Measurements from ENCODE around the gene CORO6. TPM values are rescaled to one million over a fixed set of nuclear protein-coding genes. Genes with fewer than 3 reads are reported as not detected.

CORO6 gene
- total and polyA plus RNA-seq, 10 of the 15 experiments (the other 5 are each of a cell fraction or from before 2014, with no cell fraction given), result 0.26 to 5.0 (median 1.7) TPM; not detected in 1

DNA sequence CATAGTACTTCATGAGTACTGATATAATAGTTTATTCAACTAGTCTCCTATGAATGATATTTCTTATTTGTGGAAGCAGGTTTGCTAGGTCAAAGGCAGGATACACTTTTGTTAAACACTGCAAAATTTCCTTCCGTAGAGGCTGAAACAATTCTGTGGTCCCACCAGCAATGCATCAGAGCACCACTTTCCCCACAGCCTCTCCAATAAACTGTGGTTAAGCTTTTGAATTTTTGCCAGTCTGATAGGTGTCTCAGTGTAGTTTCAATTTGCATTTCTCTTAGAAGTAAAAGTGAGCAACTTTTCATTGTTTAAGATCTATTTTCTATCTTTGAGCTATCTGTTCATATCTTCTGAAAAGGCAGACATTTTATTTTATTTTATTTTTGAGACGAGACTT is 36.4 kb upstream of the CORO6 start:
- BruUV-seq (replicated peaks), result no TSS peak
- no peak for DNase-seq (ENCODE audit: low read depth, low spot score)
- H3K9ac ChIP-seq (ENCODE audit: control insufficient read depth, insufficient read depth, low read length), result no peak overlapping the region

More for the DNA sequence above, 36.4 kb upstream of the CORO6 start:
- no peak overlapping the region for H3K4me2 ChIP-seq (ENCODE audit: control insufficient read depth, insufficient read depth)
- intact Hi-C loops (cut with micrococcal nuclease; ENCODE audit: unreplicated experiment), result no loop called here
- no peak overlapping the region for H3K27ac ChIP-seq (ENCODE audit: control insufficient read depth, insufficient read depth)
- no peak overlapping the region for H2AFZ ChIP-seq (ENCODE audit: control insufficient read depth, low read depth, low read length)
- no peak for ATAC-seq
- H3K79me2 ChIP-seq (ENCODE audit: control insufficient read depth, insufficient read depth, low read length), result no peaks in the 10 kb centered on the region
- TF ChIP-seq NFXL1 (IDR thresholded peaks at IDR 0.05; ENCODE audit: borderline replicate concordance), result no peak
- TF ChIP-seq MTA2 (IDR thresholded peaks at IDR 0.05; ENCODE audit: low read depth), result no peak
- no peak for TF ChIP-seq POLR2A (IDR thresholded peaks at IDR 0.05; ENCODE audit: low read depth, low read length)
- TF ChIP-seq FOS (IDR thresholded peaks at IDR 0.05; ENCODE audit: borderline replicate concordance, extremely low read depth, insufficient read length), result no peak
- TF ChIP-seq, protein P1, sequence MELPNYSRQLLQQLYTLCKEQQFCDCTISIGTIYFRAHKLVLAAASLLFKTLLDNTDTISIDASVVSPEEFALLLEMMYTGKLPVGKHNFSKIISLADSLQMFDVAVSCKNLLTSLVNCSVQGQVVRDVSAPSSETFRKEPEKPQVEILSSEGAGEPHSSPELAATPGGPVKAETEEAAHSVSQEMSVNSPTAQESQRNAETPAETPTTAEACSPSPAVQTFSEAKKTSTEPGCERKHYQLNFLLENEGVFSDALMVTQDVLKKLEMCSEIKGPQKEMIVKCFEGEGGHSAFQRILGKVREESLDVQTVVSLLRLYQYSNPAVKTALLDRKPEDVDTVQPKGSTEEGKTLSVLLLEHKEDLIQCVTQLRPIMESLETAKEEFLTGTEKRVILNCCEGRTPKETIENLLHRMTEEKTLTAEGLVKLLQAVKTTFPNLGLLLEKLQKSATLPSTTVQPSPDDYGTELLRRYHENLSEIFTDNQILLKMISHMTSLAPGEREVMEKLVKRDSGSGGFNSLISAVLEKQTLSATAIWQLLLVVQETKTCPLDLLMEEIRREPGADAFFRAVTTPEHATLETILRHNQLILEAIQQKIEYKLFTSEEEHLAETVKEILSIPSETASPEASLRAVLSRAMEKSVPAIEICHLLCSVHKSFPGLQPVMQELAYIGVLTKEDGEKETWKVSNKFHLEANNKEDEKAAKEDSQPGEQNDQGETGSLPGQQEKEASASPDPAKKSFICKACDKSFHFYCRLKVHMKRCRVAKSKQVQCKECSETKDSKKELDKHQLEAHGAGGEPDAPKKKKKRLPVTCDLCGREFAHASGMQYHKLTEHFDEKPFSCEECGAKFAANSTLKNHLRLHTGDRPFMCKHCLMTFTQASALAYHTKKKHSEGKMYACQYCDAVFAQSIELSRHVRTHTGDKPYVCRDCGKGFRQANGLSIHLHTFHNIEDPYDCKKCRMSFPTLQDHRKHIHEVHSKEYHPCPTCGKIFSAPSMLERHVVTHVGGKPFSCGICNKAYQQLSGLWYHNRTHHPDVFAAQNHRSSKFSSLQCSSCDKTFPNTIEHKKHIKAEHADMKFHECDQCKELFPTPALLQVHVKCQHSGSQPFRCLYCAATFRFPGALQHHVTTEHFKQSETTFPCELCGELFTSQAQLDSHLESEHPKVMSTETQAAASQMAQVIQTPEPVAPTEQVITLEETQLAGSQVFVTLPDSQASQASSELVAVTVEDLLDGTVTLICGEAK (IDR thresholded peaks at IDR 0.05; ENCODE audit: borderline replicate concordance), result no peak
- no peak for TF ChIP-seq RAD51 (IDR thresholded peaks at IDR 0.05)
- no peak for TF ChIP-seq BCLAF1 (IDR thresholded peaks at IDR 0.05)
- no peak for TF ChIP-seq SUZ12 (IDR thresholded peaks at IDR 0.05; ENCODE audit: unreplicated experiment)
- TF ChIP-seq CEBPB (IDR thresholded peaks at IDR 0.05; ENCODE audit: borderline replicate concordance in 1 of 2, low read depth in 2 of 2, low read length in 2 of 2), result no peak
- TF ChIP-seq RFX5 (IDR thresholded peaks at IDR 0.05; ENCODE audit: low read depth, low read length), result no peak
- TF ChIP-seq KLF5 (IDR thresholded peaks at IDR 0.05; ENCODE audit: partially characterized antibody), result no peak
- TF ChIP-seq, protein P2, sequence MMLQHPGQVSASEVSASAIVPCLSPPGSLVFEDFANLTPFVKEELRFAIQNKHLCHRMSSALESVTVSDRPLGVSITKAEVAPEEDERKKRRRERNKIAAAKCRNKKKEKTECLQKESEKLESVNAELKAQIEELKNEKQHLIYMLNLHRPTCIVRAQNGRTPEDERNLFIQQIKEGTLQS (IDR thresholded peaks at IDR 0.05; ENCODE audit: borderline replicate concordance, extremely low read depth, low read depth, low read length), result no peak
- TF ChIP-seq, protein P3, sequence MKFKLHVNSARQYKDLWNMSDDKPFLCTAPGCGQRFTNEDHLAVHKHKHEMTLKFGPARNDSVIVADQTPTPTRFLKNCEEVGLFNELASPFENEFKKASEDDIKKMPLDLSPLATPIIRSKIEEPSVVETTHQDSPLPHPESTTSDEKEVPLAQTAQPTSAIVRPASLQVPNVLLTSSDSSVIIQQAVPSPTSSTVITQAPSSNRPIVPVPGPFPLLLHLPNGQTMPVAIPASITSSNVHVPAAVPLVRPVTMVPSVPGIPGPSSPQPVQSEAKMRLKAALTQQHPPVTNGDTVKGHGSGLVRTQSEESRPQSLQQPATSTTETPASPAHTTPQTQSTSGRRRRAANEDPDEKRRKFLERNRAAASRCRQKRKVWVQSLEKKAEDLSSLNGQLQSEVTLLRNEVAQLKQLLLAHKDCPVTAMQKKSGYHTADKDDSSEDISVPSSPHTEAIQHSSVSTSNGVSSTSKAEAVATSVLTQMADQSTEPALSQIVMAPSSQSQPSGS (IDR thresholded peaks at IDR 0.05; ENCODE audit: low read length), result no peak
- no peaks in the 10 kb centered on the region for H3K4me1 ChIP-seq (ENCODE audit: control insufficient read depth, insufficient read depth, low read length)
- no peak overlapping the region for H3K4me3 ChIP-seq
- POLR2A ChIA-PET, result interaction anchor here (1.0 to 1.2 kb wide), 2 partner anchors 15 to 20 kb away, joined by 3 read pairs; no protein-coding TSS in a partner anchor
- no peaks in the 10 kb centered on the region for H4K20me1 ChIP-seq (ENCODE audit: control insufficient read depth, insufficient read depth)
- no peak for FAIRE-seq
- in situ Hi-C loops (cut with MboI), result no loop called here
- no peaks in the 10 kb centered on the region for H3K9me3 ChIP-seq (replicated peaks; ENCODE audit: control insufficient read depth, insufficient read depth, low read length)
- SMC1A ChIA-PET (ENCODE audit: uncharacterized antibody, unreplicated experiment), result interaction anchor here (0.7 to 2.4 kb wide), 2 partner anchors 120 to 272 kb away, joined by 3 to 8 read pairs; no protein-coding TSS in a partner anchor
- WGBS (ENCODE audit: insufficient coverage, insufficient replicate concordance, low lambda C conversion rate, missing lambda C conversion rate), result 63% methylated on average over 2 of the region's 2 CpGs
- CTCF ChIA-PET, result no interaction called here
- RAD21 ChIA-PET (ENCODE audit: unreplicated experiment), result interaction anchor here (1.6 kb wide), 1 partner anchor 120 kb away, joined by 4 read pairs; no protein-coding TSS in a partner anchor
- H3K27me3 ChIP-seq (replicated peaks in 1 of 2; ENCODE audit: control insufficient read depth in 2 of 2, insufficient read depth in 2 of 2, low read length in 1 of 2), result no peaks in the 10 kb centered on the region
- peaks cover 1 to 18% of the 10 kb centered on the region in 2 experiments; a peak in 3 of 4 replicates for H3K36me3 ChIP-seq (ENCODE audit: control insufficient read depth in 2 of 2, insufficient read depth in 2 of 2, low read length in 1 of 2)
